ENCODE measurements around the gene FNBP1.

DNA sequence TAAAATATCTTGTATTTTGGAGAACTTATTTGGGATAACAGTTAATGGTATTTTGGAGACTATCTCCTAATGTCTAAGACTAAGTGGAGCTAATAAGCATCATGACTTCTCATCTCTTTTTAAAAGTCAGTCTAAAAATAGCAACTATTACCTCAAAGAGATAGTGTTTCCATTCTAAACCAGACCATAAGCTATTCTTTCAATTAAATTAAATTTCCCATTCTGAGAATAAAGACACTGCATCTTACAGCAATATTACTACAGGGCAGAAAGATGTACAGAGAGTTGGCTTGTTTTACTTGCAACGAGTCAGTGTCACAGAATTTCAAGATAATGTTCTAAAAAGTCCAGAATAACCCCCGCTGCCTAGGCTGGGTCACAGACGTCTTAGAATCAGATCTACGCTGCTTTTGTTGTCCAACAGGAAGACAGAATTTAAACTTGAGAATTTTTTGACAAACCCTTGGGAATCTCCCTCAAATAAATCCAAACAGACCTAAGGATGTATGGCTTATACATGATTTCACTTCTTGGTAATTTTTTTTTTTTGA is 108.9 kb downstream of the FNBP1 start:
- TF ChIP-seq CTCF (IDR thresholded peaks at IDR 0.05): no peak
- TF ChIP-seq EZH2 (IDR thresholded peaks at IDR 0.05): no peak
- TF ChIP-seq EZH2phosphoT487 (IDR thresholded peaks at IDR 0.05): no peak
